Kasumi-1 (cell line): ENCODE measurements around the gene MKRN3.
"Not testable (repeated sequence)": the region's sequence is repeated elsewhere in the genome, so short reads cannot be mapped to it uniquely, and the experiment has no call there.

Experiments
- DNase-seq, 2 experiments: peaks; one replicate each; lab custom pipeline; 2025; lab: John Stamatoyannopoulos, UW

MKRN3 gene

DNA sequence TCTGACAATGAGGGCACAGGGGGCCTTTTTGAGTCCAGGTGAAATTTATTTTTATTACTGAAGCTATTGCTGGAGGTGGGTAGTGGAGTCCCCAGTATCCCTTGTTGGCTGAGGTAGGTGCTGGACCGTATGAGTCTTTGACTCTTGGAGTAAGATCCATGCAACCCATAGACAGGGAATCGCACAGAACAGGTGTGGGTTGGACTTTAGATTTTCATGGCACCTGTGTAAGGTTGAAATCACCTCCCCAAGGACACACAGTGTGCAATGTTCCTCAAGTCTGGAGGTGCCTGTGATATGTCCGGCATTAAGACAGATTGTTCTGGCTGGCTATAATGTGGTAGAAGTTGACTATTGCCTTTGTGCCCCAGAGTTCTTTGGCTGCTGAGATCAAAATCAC is 23.5 kb downstream of the MKRN3 start:
- no peak for DNase-seq

GRCh38 chr15:23594252-23594770 is 28.8 kb downstream of the MKRN3 start:
- no peak for DNase-seq

GRCh38 chr15:23595368-23595767 is 29.9 kb downstream of the MKRN3 start:
- no peak for DNase-seq

DNA sequence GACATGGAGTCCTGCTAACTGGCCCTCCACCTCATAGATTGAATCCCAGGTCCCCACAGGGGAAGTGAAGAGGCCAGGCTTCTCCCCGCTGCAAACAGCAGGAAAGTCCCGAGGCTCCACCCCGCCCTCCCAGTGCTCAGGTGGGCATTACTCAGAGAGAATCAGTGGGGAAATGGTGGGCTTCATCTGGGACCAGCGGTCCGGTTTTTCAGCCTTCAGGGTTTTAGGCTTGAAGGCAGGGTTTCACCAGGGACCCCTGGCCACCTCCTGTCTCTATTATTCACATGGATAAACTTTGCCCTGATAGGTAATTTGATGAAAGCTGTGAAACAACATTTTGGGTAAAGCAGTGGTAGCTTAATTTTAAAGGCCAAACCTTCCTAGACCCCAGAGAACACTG is 31.3 kb downstream of the MKRN3 start:
- no peak for DNase-seq

DNA sequence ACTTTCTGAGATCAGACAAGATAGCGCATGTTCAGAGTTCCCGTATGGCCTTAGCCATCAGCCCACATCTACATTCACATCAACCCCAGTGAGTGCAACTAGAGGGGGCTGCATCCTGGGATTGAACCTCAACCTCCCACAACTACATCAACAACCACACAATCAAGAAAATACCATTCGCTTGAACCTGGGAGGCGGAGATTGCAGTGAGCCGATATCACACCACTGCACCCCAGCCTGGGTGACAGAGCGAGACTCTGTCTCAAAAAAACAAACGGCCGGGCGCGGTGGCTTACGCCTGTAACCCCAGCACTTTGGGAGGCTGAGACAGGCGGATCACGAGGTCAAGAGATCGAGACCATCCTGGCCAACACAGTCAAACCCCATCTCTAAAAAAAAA is 31.8 kb downstream of the MKRN3 start:
- DNase-seq = not testable (repeated sequence)

GRCh38 chr15:23599053-23599452 is 33.6 kb downstream of the MKRN3 start:
- DNase-seq = no peak

DNA sequence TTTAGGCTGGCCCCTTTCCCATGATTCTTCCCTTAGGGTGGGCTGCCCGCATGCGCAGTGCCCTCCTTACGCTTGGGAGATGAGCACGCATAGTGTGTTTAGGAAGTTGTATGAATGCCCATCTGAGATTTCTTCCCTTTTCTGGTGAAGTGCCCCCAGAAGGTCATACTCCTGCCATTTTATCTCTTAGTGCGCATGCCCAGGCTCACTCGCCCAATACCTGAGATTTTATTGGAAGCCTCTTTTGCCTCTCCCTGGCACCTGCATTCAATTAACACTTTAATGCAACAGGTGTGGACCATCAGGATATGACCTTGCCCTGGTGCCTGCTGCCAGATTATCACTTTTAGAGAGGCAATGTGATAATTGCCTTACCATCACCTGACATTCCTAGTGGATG is 36.6 kb downstream of the MKRN3 start:
- no peak for DNase-seq

DNA sequence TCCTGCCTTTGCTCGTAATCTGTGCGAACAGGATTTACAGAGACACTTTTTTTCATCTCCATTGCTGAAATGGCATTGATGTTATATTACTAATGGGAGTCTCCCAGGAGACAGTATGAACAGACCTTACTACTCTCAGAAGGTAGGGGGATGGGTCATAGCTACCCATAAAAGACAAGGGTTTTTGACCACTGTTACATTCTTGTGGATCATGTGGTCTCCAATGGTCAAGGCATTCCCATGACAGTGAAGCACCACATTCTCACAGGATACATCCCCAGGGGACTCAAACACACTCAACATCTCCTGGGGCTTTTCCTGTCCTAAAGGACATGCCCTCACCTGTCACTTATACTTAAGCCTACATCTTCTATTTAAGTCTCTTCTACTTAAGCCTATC is 40.8 kb downstream of the MKRN3 start:
- DNase-seq = no peak

DNA sequence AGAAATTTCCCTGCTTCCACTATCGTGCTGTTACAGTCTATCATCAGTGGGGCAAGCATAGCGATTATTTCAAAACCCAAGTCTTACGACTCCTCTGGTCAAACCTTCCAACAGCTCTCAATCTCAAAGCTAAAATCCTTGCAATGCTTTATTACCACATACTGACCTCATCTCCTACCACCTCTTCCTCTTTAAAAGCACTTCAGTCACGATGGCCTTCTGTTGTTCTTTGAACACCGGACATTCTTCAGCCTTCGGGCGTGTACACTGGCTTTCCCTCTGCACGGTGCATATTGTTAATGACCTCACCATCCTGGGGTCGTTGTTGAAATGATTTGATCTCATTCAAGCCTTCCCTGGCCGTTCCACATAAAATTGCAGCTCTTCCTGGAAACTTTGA is 51.1 kb downstream of the MKRN3 start:
- DNase-seq = no peak
